Left lung (tissue), 10 donors: ENCODE measurements around the gene MYG1. TPM values are rescaled to one million over a fixed set of nuclear protein-coding genes. Genes with fewer than 3 reads are reported as not detected.

Experiments used
- ATAC-seq: fragments of 200-7000 bp; cut with Tn5 transposase; one replicate; pipeline ENCODE4 v1.9.1; 2020; ENCODE audit warnings: moderate library complexity
- DNase-seq, 4 donors: peaks; one replicate each; pipeline ENCODE4 v3.0.0-alpha.2; 2013 to 2020
- H3K27ac ChIP-seq, 2 donors: fragments of 200-600 bp; sonication (generic) in 1 of 2; one replicate each; pipeline versions ENCODE4 v1.5.0 to v1.8.0; 2020 to 2021
- H3K27me3 ChIP-seq, 2 donors: fragments of 200-600 bp; sonication (generic) in 1 of 2; one replicate each; pipeline versions ENCODE4 v1.5.0 to v1.8.0; 2020 to 2021
- H3K36me3 ChIP-seq, 2 donors: fragments of 200-600 bp; sonication (generic) in 1 of 2; one replicate each; pipeline versions ENCODE4 v1.5.0 to v1.8.0; 2020 to 2021
- H3K4me1 ChIP-seq, 2 donors: fragments of 200-600 bp; one replicate each; pipeline ENCODE4 v1.8.0; 2021
- H3K4me3 ChIP-seq, 2 donors: fragments of 200-600 bp; sonication (generic) in 1 of 2; one replicate each; pipeline versions ENCODE4 v1.5.0 to v1.8.0; 2020 to 2021; ENCODE audit warnings: mild to moderate bottlenecking in 1 of 2
- H3K9me3 ChIP-seq, 2 donors: fragments of 200-600 bp; sonication (generic) in 1 of 2; one replicate each; pipeline versions ENCODE4 v1.5.0 to v1.8.0; 2020 to 2021
- intact Hi-C, 2 donors: fragments of 100-400 bp; cut with DNase I; formaldehyde crosslinking; loops; one replicate each; pipeline versions ENCODE4 v1.11.2 to v1.14.2; 2022
- polyA plus RNA-seq, 6 donors: library from polyadenylated mRNA; unstranded; fragments of 120-200 nt; gene quantifications; one replicate each; pipeline ENCODE4 v1.2.1, GENCODE V29; 2013; ENCODE audit not compliant: insufficient read length in 6 of 6
- total RNA-seq, 2 donors: library from RNA; stranded (reverse); fragmentation: NEBNext Ultra II Directional; extraction: Animal tissue kit (Norgen Biotek cat#: 25700); gene quantifications; one replicate each; pipeline ENCODE4 v1.2.1, GENCODE V29; 2021
- TF ChIP-seq, protein P1 (sequence below), 2 donors: fragments of 200-600 bp; sonication (generic) in 1 of 2; IDR thresholded peaks; one replicate each; pipeline versions ENCODE4 v1.5.0 to v1.8.0; 2021; ENCODE audit warnings: antibody characterized with exemption in 2 of 2
- donor health status: DM: no; HTN: yes; CAD: no.
- donor health status: DM: no; HTN: no; CAD: no.

The MYG1 gene
- total and polyA plus RNA-seq, 8 donors, result 27.7 to 51.0 (median 46.7) TPM

DNA sequence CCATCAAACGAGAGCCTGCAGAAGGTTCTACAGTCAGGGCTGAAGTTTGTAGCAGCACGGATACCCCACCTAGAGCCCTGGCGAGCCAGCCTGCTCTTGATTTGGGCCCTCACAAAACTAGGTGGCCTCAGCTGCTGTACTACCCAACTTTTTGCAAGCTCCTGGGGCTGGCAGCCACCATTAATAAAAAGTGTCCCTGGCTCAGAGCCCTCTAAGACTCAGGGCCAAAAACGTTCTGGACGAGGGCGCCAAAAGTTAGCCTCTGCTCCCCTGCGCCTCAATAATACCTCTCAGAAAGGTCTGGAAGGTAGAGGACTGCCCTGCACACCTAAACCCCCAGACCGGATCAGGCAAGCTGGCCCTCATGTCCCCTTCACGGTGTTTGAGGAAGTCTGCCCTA, 13.0 kb upstream of the MYG1 start:
- ATAC-seq, result no peak
- TF ChIP-seq, protein P1, sequence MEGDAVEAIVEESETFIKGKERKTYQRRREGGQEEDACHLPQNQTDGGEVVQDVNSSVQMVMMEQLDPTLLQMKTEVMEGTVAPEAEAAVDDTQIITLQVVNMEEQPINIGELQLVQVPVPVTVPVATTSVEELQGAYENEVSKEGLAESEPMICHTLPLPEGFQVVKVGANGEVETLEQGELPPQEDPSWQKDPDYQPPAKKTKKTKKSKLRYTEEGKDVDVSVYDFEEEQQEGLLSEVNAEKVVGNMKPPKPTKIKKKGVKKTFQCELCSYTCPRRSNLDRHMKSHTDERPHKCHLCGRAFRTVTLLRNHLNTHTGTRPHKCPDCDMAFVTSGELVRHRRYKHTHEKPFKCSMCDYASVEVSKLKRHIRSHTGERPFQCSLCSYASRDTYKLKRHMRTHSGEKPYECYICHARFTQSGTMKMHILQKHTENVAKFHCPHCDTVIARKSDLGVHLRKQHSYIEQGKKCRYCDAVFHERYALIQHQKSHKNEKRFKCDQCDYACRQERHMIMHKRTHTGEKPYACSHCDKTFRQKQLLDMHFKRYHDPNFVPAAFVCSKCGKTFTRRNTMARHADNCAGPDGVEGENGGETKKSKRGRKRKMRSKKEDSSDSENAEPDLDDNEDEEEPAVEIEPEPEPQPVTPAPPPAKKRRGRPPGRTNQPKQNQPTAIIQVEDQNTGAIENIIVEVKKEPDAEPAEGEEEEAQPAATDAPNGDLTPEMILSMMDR (IDR thresholded peaks at IDR 0.05), result no peak
- Histone ChIP-seq H3K36me3 (peaks cover 0 to 30% of the 10 kb centered on the region in 2 donors), H3K4me3 (no peak overlapping the region), H3K27ac (no peak overlapping the region), H3K9me3 (no peaks in the 10 kb centered on the region), H3K4me1 (peaks cover 0 to 2% of the 10 kb centered on the region in 2 donors), H3K27me3 (no peaks in the 10 kb centered on the region)
- intact Hi-C loops, result no loop called here
- DNase-seq, result no peak

DNA sequence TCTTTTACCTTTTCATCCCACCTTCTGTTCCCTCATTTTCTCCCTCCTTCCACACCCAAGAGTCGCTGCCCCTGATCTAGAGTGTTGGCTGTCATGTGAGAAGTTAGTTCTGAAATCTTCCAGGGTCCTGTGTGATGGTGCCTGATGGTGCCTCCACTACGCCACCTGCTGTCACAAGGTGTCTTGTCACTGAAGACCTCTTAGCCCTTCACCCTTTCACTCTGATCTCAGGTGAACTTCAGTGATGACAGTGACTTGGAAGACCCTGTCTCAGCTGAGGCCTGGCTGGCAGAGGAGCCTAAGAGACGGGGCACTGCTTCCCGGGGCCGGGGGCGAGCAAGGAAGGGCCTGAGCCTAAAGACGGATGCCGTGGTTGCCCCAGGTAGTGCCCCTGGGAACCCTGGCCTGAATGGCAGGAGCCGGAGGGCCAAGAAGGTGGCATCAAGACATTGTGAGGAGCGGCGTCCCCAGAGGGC, 11.7 kb upstream of the MYG1 start:
- ATAC-seq (peak; percentile 90), DNase-seq (peak in 3 of 4 donors; percentile 51 to 77 (median 65))
- TF ChIP-seq, protein P1 (IDR thresholded peaks at IDR 0.05), result peak; percentile 52 to 65
- intact Hi-C loops, result loop anchor here in 1 of 2 donors (2.0 kb wide), 1 partner anchor 75 kb away; no protein-coding TSS in a partner anchor
- no peak overlapping the region for H3K4me3 ChIP-seq
- H3K27me3 ChIP-seq, result no peaks in the 10 kb centered on the region
- peaks cover 0 to 2% of the 10 kb centered on the region in 2 donors for H3K4me1 ChIP-seq
- no peaks in the 10 kb centered on the region for H3K9me3 ChIP-seq
- peaks cover 0 to 19% of the 10 kb centered on the region in 2 donors for H3K36me3 ChIP-seq
- no peak overlapping the region for H3K27ac ChIP-seq

GRCh38 chr12:53288322-53288721, 11.2 kb upstream of the MYG1 start:
- Histone ChIP-seq H3K4me3 (no peak overlapping the region), H3K4me1 (peaks cover 0 to 2% of the 10 kb centered on the region in 2 donors), H3K36me3 (peaks cover 0 to 18% of the 10 kb centered on the region in 2 donors), H3K9me3 (no peaks in the 10 kb centered on the region), H3K27ac (no peak overlapping the region), H3K27me3 (no peaks in the 10 kb centered on the region)
- TF ChIP-seq, protein P1 (IDR thresholded peaks at IDR 0.05), result no peak
- intact Hi-C loops, result loop anchor here in 1 of 2 donors (2.0 kb wide), 1 partner anchor 76 kb away; no protein-coding TSS in a partner anchor
- ATAC-seq (peak; percentile 8), DNase-seq (no peak)

- H3K36me3 ChIP-seq, result peaks cover 0 to 11% of the 10 kb centered on the region in 2 donors
- H3K9me3 ChIP-seq, result no peaks in the 10 kb centered on the region
- intact Hi-C loops, result loop anchor here in 1 of 2 donors (2.0 kb wide), 1 partner anchor 77 kb away; no protein-coding TSS in a partner anchor
- H3K4me3 ChIP-seq, result no peak overlapping the region
- H3K27ac ChIP-seq, result no peak overlapping the region
- TF ChIP-seq, protein P1 (IDR thresholded peaks at IDR 0.05), result no peak
- no peaks in the 10 kb centered on the region for H3K27me3 ChIP-seq
- H3K4me1 ChIP-seq, result peaks cover 0 to 8% of the 10 kb centered on the region in 2 donors
- DNase-seq (no peak), ATAC-seq (no peak)
These were observed 9.6 kb upstream of the MYG1 start for GRCh38 chr12:53289891-53290290.

DNA sequence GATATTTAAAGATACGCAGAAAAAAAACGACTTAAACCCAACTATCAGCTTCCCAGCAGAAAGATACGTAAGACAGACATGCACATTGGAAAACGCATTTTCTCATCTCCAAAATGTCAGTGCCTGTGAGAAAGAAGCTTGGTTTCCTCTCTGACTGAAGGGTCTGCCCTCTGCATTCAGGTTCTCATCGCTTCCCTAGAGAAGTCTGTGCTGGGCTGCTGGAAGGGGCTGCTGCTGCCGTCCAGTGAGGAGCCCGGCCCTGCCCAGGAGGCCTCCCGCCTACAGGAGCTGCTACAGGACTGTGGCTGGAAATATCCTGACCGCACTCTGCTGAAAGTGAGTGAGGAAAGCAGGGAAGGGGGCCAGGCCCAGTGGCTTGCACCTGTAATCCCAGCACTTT, 8.8 kb upstream of the MYG1 start:
- no peaks in the 10 kb centered on the region for H3K9me3 ChIP-seq
- intact Hi-C loops, result no loop called here

More for the DNA sequence above, 8.8 kb upstream of the MYG1 start:
- no peak for ATAC-seq
- TF ChIP-seq, protein P1 (IDR thresholded peaks at IDR 0.05), result no peak
- Histone ChIP-seq H3K36me3 (peaks cover 0 to 11% of the 10 kb centered on the region in 2 donors), H3K4me3 (no peak overlapping the region), H3K27ac (no peak overlapping the region), H3K27me3 (no peaks in the 10 kb centered on the region), H3K4me1 (peaks cover 0 to 12% of the 10 kb centered on the region in 2 donors)
- no peak for DNase-seq
